AG04449 (cell line): ENCODE data around the gene MLLT11.

ENCODE experiments used
- CTCF ChIA-PET: fragments of 350-600 bp; formaldehyde crosslinking; extraction: SDS; loops from one replicate; lab custom pipeline; 2021; ENCODE audit warnings: antibody characterized with exemption; lab: Yijun Ruan, JAX
- POLR2A ChIA-PET: fragments of 400-600, 350-600 bp; formaldehyde crosslinking; extraction: SDS; loops from one replicate; lab custom pipeline; 2020; ENCODE audit warnings: antibody characterized with exemption, inconsistent platforms; lab: Yijun Ruan, JAX
- DNase-seq: peaks from one replicate; pipeline ENCODE4 v3.0.0-alpha.2; 2010; ENCODE audit warnings: low read depth, low spot score
- H3K4me3 ChIP-seq: 2 replicates; pipeline ENCODE4 v1.5.1; 2011; ENCODE audit warnings: low read depth, mild to moderate bottlenecking, control low read depth, low read length
- TF ChIP-seq, protein P1 (sequence below): IDR thresholded peaks from one replicate; pipeline ENCODE4 v1.5.1; 2011; ENCODE audit warnings: mild to moderate bottlenecking, moderate library complexity, low read length, control low read depth, inconsistent platforms; ENCODE audit not compliant: insufficient read depth; ENCODE audit errors: missing control alignments

Gene MLLT11, protein sequence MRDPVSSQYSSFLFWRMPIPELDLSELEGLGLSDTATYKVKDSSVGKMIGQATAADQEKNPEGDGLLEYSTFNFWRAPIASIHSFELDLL

DNA sequence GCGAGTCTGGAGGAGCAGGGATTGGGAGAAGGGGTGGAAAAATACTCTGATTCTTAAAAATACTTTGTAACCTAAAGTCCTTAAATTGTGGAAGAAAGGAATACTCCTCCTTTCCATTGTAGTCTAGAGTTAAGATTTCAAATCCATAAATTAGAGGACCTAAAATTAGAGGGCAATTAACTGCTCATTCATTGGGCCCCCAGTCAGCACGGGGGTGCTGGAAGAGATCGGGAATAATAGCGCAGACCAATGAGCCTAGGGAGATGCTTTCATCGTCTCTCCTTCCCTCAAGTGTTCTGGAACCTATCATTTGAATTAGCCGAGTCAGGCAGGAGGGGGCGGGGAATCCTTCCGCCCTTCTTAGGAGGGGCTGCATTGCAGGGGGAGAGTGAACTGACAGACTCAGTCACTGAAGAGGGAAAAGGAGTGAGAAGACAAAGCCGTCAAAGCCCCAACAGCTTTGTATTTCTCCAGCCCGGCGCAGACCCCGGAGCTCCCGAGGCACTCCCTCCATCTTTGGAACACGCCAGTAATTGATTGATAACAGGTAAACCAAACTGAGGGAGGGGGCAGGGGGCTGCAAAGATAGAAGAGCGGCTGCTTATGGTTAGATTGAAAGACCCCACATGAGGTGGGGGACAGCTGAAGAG is at the start of gene MLLT11:
MLLT11 (plus strand) TSS at position 391 of the 650 bp plus-strand sequence. CDS start 6,828 bp downstream, outside the sequence.
- peak within 1 kb of the TSS; percentile 94 for H3K4me3 ChIP-seq
- TF ChIP-seq, protein P1, sequence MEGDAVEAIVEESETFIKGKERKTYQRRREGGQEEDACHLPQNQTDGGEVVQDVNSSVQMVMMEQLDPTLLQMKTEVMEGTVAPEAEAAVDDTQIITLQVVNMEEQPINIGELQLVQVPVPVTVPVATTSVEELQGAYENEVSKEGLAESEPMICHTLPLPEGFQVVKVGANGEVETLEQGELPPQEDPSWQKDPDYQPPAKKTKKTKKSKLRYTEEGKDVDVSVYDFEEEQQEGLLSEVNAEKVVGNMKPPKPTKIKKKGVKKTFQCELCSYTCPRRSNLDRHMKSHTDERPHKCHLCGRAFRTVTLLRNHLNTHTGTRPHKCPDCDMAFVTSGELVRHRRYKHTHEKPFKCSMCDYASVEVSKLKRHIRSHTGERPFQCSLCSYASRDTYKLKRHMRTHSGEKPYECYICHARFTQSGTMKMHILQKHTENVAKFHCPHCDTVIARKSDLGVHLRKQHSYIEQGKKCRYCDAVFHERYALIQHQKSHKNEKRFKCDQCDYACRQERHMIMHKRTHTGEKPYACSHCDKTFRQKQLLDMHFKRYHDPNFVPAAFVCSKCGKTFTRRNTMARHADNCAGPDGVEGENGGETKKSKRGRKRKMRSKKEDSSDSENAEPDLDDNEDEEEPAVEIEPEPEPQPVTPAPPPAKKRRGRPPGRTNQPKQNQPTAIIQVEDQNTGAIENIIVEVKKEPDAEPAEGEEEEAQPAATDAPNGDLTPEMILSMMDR: no peak
- CTCF ChIA-PET: interaction anchor here (0.6 to 4.9 kb wide), 9 partner anchors 10 to 95 kb away, joined by 3 to 31 read pairs (median 5); partner anchors contain the start of genes C1orf56 and GABPB2
- POLR2A ChIA-PET: interaction anchor here (0.5 to 6.5 kb wide), 4 partner anchors 11 to 430 kb away, joined by 3 to 56 read pairs (median 4); partner anchors contain the start of genes C1orf56, ENSA and GABPB2
- peak; percentile 21 for DNase-seq

DNA sequence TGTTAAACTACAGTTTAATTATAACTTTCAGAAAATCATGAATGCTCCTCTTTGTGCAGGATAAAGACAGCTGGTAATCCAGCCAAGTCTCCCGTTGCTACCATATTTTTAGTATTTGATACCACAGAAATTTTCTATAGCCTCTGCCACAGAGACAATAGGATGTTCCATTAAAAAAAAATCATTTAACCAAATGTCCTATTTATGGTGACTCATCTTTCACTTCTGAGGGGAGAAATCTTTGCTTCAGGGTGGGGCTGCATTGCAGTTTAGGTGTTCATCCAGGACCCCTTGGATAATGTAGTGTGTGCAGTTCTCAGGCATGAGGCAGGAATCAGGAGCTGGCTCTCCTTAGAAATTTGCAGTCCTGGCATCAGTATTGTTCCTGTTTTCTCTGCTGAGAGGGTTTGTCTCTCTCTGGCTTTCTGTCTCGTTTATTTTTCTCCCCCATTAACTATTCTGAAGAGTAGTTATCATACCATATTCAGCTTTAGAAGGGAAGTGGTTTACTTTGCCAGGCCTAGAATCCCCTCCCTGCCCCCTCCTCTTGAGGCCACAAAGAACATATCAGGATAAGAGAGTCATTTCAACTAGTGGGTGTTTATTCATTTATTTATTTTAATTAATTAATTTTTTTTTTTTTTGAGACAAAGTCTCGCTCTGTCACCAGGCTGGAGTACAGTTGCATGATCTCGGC is 48.9 kb upstream of the MLLT11 start:
- ChIA-PET CTCF (interaction anchor here (1.0 to 3.7 kb wide), 5 partner anchors 13 to 36 kb away, joined by 4 to 15 read pairs (median 11); partner anchors contain the start of gene C1orf56), POLR2A (no interaction called here)
- H3K4me3 ChIP-seq: no peak overlapping the region
- TF ChIP-seq, protein P1: no peak
- no peak for DNase-seq

DNA sequence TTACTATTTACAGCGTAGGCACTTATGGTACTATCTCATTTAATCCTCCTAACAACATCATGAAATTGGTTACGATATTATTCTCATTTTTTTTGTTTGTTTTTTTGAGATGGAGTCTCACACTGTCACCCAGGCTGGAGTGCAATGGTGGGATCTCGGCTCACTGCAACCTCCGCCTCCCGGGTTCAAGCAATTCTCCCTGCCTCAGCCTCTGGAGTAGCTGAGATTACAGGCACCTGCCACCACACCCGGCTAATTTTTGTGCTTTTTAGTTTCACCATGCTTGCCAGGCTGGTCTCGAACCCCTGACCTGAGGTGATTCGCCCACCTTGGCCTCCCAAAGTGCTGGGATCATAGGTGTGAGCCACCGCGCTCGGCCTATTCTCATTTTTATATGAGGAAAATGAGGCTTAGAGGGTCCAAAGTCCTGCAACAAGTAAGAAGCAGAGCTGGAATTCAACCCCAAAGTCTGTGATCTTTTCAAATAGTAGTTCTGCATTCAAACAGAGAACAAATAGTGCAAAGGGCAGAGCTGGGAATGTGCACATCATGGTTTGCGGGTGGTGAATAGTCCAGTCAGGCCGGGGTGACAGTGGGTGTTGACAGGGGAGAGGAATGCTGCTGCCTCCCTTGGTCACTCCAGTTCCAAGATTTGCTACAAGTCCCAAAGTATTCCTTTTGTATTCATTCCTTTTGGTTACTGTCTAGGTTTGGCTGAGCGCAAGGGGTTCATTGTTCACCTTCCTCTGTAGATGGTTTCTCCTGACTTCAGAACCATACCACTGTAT is 47.3 kb upstream of the MLLT11 start:
- ChIA-PET POLR2A (no interaction called here), CTCF (interaction anchor here (1.9 to 3.7 kb wide), 2 partner anchors 12 to 18 kb away, joined by 11 to 15 read pairs; no protein-coding TSS in a partner anchor)
- no peak for DNase-seq
- H3K4me3 ChIP-seq: no peak overlapping the region
- TF ChIP-seq, protein P1: no peak

DNA sequence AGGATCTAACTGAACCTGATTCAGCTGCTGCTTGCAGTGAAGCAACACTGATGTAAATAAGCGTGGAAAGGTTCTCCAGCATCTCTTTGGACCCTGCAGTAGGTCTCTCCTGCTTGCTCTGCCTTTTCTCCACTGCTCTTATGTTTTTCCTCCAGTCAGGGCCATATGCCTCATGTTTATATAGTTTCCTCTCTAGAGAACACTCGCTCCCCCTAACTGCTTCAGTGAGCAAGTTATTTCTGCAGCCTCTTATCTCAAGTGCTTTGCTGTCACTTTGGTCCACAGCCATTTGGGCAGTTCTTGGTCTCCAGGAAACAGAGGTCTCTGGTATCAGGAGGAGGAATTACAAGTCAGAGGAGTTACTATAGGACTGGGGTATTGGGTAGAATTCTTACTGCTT is 46.7 kb upstream of the MLLT11 start:
- TF ChIP-seq, protein P1: no peak
- POLR2A ChIA-PET: no interaction called here
- no peak for DNase-seq
- CTCF ChIA-PET: interaction anchor here (1.9 to 3.7 kb wide), 2 partner anchors 11 to 18 kb away, joined by 11 to 15 read pairs; no protein-coding TSS in a partner anchor
- H3K4me3 ChIP-seq: no peak overlapping the region

DNA sequence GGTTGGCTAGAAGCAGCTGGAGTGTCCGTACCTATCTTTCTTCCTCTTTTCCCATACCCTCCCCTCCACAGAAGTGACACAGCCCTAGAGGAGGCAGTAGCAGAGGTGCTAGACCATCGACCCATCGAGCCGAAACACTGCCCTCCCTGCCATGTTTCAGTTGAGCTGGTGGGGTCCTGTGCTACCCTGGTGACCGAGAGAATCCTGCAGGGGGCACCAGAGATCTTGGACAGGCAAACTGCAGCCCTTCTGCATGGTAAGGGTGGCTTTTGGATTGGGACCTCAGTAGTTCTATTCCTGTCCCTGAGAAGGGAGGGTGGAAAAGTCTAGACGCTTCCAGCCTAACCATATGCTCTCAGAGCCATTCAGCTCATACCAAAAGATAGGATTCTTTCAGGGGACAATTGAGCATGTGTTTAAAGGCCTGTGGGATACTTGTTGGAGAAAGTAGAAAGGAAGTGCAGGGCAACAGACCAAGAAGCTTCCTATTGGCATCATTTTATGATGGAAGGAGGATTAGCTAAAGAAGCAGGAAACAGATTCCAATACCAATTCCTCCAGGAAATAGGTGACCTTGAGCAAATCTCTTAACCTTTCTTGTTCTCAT is 35.6 kb upstream of the MLLT11 start:
- no peak overlapping the region for H3K4me3 ChIP-seq
- DNase-seq: no peak
- ChIA-PET POLR2A (no interaction called here), CTCF (interaction anchor here (0.6 to 3.0 kb wide), 33 partner anchors 10 to 151 kb away, joined by 3 to 19 read pairs (median 4); partner anchors contain the start of genes BNIPL, C1orf56, LYSMD1 and MINDY1)
- TF ChIP-seq, protein P1: peak; percentile 79
